Dedifferentiated amniotic fluid mesenchymal stem cell (primary cell): ENCODE measurements around the gene KLF3.
A peak's percentile ranks its signal among the peaks of the same experiment; 100 is the strongest.

Source experiments
- DNase-seq: peaks from one replicate; pipeline ENCODE4 v3.0.0-alpha.2; 2016; ENCODE audit errors: extremely low spot score

Gene KLF3

DNA sequence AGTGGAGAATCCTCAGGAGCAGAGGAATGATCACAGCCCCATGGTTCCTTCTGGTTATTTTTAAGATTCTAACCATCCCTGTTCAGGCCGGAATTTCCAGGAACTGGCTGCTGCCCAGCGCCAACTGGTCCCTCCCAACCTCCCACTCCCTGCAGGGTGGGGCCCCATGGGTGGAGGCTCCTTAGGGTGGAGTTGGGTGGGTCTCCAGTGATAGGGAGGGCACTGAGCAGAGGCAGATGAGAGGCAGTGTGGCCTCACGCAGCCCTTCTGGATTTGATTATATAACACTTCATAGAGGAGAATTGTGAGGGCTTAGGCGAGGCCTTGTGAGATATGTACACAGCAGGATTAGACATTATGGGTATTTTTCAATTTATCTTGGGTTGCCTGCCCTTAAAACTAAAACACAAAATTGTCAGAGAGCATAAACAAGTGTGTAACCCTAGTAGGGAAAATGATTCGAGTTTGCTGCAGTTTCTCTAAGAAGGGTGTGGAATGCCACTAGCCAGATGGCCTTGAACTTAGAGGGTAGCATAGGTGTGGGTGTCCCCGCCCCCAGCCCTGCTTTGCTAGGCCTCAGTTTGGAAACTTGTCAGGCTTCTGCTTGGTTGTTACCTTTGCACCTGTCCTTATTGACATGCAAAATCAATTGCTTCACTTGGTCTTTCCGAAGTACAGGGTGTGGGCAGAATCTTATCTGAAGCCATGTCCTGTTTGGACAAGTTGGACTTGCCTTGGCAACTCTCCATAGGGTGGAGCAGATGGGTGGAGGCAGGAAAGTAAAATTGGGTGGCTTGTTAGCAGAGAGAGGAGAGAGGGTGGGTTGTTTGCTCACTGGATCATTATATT, 9.4 kb downstream of the KLF3 start:
- DNase-seq = peak; percentile 48

DNA sequence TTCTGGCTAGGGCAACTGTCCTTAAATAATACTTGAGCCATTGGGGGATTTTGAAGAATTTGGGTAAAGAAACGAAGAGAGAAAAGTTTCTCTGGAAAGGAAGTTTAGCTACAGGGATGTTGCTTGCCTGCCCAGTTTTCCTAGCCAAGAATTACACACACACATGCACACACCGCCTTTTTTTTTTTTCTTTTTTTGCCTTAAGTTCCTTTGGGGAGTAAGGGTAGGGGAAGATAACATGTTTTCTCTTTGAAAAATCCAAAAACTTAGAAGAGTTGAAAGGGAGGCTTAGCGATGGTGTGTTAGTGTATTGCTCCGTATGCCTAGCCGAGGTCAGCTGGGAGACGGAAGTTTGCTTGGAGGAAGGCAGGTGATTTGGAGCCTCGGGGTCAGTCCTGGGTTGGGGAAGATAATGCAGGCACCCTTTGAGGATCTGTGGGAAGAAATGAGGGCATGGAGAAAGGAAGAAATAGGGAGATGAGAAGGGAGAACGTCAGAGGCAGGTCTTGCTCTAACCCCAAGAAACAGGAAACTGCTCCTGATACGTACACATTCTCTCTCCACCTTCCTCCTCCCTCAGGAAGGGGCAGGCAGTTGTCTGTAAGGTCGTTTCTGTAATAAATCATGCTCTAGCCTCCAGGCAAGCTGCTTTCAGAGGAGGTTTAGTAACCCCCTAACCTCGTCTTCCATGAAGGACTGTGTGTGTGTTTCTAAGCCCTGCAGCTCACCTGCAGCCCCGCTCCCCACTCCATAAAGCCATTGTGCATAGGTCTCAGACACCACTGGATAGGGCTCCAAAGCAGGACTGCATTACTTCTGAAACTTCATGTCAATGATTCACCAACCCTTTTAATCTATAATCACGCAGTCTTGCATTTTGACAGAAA, 10.5 kb downstream of the KLF3 start:
- peak; percentile 14 for DNase-seq

DNA sequence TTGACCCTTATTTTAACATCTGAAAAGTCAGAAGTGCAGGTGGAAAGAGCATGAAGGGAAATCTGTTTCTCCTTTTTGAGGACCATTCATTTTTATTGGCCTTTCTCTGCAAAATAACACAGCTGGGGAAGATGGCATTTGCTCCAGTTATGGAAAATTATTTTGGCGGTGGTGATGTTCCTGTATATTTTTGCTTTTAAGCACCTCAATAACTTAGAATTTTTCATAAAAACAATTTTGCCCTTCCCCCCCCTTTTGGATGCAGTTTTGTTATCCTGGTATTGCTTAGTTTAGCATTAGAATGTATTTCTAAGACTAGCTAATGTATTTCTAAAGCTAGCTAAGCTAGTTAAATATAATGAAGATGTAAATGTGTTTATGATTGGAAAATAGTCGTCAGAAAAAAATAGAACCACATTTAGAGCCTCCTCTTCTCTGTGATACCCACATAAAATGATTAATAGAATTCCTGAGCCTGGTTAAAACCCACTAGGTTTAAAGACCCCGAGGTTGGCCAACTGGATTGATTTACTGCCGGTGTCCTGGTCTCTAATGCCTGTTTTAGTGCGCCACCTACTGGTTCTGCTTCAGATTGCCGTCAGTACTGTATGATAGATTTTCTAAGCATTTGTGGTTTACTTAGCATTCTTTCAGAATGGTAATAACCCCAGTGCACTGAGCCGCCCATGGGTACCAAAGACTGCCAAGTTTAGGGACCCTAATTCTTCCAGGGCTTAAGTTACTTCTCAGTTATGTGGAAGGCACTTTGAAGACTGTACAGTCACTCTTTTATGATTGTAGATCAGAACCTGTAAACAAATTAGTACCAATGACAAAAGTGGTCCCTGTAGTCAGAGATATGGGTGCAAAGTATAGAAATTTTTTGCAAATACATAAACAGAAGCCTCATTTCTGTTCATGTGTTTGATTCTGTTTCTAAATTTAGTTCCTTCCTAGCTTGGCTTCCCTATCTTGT, 11.4 kb downstream of the KLF3 start:
- DNase-seq = peak; percentile 90

DNA sequence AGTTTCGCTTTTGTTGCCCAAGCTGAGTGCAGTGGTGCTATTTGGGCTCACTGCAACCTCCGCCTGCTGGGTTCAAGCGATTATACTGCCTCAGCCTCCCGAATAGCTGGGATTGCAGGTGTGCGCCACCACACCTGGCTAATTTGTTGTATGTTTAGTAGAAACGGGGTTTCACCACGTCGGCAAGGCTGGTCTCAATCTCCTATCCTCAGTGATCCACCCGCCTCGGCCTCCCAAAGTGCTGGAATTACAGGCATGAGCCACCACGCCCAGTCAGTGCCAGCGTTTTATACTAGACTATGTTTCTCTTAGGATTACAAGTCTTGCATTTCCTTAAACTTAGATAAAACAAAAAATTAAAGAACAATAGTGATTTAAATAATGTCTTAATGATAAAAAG, 13.0 kb downstream of the KLF3 start:
- no peak for DNase-seq

DNA sequence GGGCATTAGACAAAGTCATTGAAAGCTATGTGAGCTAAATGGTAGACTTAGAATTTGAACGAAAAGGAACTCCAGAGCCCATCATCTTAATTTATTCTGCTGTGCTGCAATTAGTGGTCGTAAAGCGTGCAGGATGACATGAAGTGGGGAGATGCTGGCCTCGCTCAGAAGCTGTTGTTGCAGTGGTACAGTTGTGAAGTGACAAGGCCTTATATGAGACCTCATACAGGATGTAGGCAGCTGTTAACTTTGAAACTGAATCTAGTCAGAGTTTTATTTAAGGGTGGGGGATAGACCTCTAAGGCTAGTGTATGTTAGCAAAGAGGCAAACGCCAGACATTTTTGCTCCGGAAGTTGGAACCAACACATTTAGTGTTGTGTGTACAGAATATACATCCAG, 13.4 kb downstream of the KLF3 start:
- DNase-seq = no peak

DNA sequence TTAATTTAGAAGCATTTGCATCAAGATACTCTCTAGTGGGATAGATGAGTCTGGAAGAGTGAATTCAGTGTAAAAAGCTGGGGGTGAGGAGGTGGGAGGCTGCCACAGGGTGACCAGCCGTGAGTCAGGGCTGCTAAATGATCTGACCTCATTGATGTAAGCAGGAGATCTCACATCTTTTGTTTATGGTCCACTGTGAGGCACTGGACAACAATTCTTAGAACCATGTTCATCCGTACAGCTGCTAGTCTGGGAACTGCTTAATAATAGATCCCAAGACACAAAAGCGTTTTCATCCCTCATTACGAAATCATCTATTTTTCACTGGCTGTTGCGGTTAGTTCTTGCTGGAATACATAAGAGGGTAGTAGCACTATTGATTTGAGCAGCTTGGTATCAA, 14.1 kb downstream of the KLF3 start:
- no peak for DNase-seq

DNA sequence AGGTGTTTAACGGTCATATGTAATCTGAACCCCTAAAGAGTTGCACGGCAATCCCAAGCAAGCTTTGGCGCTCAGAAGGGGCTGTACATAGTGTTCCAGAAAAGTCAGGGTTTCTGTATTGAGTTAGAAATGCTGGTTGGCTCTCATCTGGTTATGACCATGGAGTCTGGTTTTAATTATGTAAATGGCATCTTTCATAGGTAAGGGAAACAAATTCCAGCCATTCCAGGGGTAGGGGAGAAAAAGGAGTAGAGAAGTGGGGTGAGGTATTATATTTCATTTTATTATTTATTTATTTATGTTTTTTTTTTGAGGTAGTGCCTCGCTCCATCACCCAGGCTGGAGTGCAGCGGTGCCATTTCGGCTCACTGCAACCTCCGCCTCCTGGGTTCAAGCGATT, 15.9 kb downstream of the KLF3 start:
- DNase-seq = no peak

DNA sequence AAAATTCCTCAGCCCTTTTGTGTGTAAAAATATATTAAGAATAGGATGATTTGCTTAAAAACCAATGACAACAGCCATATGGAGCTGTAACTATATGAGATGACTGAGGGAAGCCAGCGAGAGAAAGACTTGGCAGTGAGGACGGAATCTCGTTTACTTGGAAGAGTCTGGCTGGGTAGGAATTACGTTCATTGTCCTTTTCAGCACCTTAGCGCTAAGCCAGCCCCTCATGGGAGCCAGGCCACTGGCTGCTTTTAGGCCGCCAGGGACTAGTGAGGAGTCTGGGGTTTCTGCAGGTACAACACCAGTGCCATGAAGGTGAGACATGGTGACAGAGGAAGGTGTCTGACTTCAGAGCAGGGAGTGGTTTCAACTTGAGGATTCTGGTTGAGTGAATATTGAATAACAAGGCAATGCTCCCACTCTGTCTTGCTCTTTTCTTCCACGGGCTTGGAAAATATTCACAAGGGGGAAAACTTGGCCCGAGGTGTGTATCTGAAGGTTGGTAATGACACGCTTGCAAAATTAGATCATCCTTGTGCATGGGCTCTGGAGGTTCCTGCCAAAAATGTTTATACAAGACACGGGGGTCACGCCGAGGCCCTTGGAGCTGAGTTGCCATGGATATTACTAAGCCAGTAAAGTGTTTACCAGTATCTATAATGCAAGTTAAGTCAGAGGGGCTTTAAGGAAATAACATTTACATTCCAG, 17.4 kb downstream of the KLF3 start:
- no peak for DNase-seq

DNA sequence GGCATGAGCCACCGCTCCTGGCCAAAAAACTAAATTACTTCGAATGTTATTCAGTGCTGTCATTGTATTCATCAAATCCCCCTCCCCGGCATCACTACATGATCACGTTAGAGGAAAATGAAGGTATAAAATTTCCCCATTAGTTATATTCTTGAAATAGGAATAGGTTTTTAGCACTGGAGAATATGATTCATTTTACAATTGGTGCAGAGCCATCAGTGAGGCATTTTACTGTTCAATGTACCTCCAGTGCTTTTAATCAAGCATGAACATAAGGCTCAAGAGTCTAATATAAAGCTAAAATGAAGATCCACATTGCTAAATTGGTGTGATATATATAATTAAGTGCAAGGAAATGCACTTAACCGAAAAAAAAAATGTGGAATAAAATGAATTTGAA, 18.3 kb downstream of the KLF3 start:
- no peak for DNase-seq

DNA sequence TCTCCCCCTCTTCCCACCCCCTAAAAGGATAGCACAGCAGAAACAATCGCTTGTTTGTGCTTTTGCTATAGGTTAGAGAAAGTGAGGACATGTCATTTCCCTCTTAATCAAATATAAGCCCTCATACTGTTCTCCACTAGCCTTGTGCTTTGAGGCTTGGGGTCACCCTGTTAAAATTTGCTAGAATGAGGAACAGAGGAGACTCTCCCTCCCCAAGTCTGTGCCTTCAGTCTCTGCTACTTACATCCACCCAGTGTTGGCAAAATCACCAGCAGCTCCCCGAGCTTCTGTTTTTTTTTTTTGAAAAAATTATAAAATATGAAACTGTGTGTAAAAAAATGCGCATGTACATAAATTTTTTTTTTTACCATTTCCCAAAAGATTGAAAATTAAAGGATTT, 19.3 kb downstream of the KLF3 start:
- DNase-seq = no peak

DNA sequence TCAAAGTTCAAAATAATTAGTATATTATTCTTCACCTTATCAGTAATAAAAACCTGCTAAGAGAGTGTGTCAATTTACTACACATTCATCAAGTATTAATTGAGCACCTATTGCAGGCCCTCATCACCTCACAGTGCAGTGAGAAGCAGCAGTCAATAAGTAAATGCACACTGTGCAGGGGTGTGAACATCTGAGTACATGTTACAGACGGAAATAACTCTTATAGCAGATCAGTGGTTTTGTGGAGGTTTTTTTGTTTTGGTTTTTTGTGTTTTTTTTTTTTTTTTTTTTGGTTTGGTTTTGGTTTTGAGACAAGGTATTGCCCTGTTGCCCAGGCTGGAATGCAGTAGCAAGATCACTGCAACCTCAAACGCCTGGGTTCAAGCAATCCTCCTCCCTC, 20.3 kb downstream of the KLF3 start:
- DNase-seq = no peak

DNA sequence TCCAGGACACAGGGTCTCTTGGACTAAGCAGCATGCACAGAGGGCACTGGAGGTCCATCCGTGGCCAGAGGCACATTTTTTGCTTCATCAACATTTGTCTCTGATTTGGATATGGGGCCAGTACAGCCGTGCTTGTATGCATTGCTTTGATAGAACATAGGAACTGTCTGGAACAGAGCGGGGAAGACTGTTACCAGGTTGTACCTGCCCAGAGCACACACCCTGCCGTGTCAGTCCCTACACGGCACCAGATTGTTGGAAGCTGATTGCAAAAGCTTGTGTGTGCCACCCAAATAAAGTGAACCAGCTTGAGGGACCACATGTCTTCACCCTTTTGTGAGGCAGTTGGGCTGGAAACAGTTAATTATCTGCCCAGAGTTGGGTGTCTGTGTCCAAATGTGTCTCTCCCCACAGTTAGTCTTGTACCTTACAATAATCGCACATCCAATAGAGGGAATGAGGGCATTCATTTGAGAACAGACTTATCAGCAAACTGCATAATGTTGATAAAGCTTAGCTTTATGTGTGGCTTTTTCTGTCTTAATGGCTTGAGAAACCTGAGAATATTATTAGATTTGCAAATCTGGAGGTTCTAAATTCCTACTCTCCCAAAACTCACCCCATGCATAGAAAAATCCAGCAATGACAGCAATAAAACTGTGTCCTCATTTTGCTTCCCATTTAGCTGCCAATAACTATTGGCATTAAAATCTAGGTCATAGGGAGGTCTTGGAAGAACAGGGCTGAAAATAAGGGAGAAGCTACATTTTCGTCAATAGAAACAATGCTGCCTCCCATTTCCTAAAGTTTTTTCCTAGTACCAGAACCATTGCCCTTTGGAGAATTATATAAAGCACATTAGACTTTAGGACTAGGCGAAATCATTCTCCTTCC, 21.2 kb downstream of the KLF3 start:
- DNase-seq = no peak

DNA sequence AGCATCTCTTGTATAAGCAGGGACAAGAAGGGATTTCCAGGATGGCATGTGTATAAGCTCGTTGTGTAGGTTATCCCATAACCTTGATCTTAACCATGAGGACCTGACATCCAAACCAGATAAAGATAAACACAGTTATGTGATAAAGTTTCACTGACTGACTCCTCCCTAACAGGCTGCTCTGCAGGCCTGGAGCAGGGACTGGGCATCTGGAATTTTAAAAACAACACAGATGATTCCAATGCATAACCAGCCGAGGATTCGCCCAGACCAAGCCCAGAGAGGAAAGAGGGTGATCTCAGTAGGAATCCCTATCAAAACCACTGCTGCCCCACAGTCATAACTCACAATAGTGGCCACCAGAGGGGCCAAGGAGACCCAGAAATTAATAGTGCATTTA, 22.7 kb downstream of the KLF3 start:
- DNase-seq = no peak

DNA sequence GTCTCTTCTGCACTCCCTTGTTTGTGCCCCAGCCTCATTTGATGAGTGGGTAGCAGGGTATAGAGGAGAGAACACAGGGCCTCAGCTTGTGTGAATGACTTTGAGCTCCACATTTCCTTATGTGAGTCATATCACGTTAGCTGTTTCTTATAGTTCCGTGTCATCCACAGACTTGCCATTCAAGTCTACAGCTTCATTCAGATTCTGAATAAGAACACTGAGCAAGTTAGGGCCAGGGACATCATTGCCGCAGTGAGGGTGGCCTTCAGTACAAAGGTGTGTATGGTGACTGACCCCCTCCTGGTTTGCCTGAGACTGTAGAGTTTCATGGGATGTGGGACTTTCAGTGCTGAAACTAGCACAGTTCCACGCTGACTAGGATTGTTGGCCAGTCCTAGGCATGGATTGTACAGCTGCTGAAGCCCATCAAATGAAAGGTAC, 23.6 kb downstream of the KLF3 start:
- no peak for DNase-seq

DNA sequence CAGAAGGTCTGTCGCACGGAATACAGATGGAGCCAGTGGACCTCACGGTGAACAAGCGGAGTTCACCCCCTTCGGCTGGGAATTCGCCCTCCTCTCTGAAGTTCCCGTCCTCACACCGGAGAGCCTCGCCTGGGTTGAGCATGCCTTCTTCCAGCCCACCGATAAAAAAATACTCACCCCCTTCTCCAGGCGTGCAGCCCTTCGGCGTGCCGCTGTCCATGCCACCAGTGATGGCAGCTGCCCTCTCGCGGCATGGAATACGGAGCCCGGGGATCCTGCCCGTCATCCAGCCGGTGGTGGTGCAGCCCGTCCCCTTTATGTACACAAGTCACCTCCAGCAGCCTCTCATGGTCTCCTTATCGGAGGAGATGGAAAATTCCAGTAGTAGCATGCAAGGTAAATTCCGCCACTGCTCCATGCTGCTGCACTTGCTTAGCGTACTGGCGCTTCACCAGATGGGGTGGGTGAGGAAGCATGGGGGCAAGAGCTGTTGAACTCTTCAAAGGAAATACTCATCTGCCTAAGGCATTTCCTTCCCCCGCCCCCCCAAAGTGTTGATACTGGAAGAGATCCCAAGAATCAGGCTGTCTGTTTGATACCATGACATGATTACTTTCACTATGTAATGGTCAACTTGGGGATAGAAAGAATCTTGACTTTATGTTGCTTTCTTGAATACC, 24.8 kb downstream of the KLF3 start:
- DNase-seq = no peak

DNA sequence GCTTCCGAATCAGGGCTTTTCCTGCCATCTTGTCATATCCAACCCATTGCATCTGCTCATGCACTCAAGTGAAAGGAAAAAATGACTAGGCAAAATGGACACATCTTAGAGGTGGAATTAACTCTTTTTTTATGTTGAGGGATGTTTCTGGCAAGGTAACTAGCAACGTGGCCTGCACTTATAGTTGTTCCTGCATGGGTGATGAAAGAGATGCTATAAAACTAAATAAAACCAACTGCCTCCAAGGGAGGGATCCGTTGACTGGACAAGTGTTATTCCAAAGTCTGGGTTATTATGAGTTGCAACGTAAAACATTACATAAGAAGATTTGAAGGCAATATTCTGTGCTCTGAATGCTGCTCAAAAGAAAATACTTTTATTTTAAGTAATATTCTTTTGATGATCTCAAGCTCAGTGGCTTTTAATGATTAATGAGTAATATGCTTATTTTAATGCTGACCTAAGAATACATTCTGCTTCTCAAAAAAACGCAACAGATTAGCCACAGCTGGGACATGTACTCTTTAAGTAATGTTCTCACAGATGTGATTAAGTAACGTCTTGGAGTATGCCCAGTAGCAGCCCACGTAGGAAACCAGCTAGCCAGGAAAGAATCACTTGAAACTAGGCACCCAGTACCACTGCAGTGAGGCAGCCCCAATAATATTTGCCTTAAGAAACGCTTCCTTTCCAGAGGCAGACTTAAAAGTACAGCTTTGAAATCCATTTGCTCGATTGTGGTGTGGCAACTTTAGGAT, 27.4 kb downstream of the KLF3 start:
- DNase-seq = no peak

DNA sequence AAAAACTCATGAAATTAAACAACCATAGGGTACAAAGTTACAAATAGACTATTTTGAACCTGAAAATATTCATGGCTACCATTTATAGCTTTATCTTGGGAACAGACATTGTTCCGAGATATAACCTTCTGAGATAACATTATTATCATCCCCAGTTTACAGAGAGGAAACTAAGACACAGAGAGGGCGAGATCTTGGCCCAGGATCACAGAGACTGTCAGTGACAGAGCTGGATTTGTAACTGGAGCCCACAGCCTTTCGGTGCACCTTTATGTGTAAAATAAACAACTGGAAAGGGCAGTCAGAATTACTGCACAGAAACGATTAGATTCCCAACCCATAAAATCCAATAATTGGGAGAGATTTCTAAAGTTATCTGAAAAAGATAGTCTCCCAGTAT, 28.4 kb downstream of the KLF3 start:
- DNase-seq = no peak

DNA sequence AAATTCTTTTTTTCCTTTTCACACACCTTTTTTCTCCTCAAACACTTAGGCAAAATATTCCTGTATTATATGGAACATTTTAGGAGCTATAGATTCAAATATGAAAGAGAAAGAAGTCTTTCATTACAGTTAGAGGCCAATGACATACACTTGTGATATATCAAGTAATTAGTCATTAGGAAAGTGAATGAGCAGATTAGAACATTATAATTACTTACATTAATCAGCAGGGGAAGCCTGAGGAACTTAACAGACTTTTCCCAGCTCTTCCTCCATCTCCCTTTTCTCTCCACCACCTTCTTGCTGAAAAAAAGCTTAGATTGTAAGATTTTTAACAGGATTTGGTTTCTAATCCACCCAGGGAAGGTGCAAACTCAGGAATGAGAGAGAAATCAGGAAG, 29.6 kb downstream of the KLF3 start:
- DNase-seq = no peak

DNA sequence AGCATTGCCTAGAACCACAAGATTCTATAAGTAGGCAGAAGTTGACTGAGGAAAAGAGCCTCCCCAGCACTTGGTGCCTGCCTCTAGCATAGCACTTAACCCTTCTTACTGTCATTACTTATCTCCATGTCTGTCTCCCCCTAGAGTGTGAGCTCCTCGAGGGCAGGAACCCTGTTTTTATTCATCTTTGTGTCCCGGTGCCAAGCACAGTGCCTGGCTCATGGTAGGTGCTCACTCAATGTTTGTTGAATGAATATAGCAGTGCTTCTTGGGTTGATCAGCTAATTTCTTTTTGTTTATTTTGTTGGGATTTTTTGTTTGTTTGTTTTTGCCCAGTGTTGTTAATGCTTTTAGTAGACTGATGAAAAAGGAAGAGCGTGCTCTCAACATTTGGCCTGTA, 30.3 kb downstream of the KLF3 start:
- no peak for DNase-seq
